K562 (cell line): ENCODE measurements around the gene MMP23B. TPM values are rescaled to one million over a fixed set of nuclear protein-coding genes. Genes with fewer than 3 reads are reported as not detected.
A peak's percentile ranks its signal among the peaks of the same experiment; 100 is the strongest.

ENCODE experiments used
- ATAC-seq: fragments of 200-7000 bp; cut with Tn5 transposase; 3 replicates; pipeline ENCODE4 v1.9.1; 2020; ENCODE audit warnings: moderate library complexity
- BruUV-seq: library from RNA; stranded (reverse); fragments of 400-500 nt; replicated peaks from 2 replicates; lab custom pipeline; 2021; lab: Mats Ljungman, UMichigan
- CTCF ChIA-PET: fragments of 300-600 bp; formaldehyde crosslinking; extraction: SDS; loops from one replicate; lab custom pipeline; 2021; ENCODE audit warnings: low intra/inter-chr PET ratio; lab: Yijun Ruan, JAX
- POLR2A ChIA-PET: fragments of 300-600, 350-650 bp; sonication (Branson Sonifier 250); formaldehyde crosslinking; extraction: SDS; loops from one replicate; lab custom pipeline; 2021; ENCODE audit warnings: antibody characterized with exemption, inconsistent platforms; lab: Yijun Ruan, JAX
- DNase-seq, 4 experiments: peaks; one replicate each; pipeline versions ENCODE4 v3.0.0 to v3.0.0-alpha.2; 2011 to 2018; ENCODE audit warnings: low spot score in 3 of 4, mixed read lengths in 3 of 4; ENCODE audit errors: extremely low read depth in 1 of 4
- FAIRE-seq: peaks from 2 replicates; lab custom pipeline; 2011; peaks lifted over from hg19 to GRCh38; lab: Jason Lieb, UNC
- H2AFZ ChIP-seq: 2 replicates; pipeline ENCODE4 v1.6.0; 2011; ENCODE audit warnings: low read depth, low read length, control low read depth, inconsistent platforms
- H3K27ac ChIP-seq: fragments of 200-600 bp; 3 replicates; pipeline ENCODE4 v1.8.0; 2011; ENCODE audit warnings: low read depth, mild to moderate bottlenecking, control low read depth, inconsistent platforms, low read length, moderate library complexity, mixed read lengths; ENCODE audit errors: extremely low read depth
- H3K27me3 ChIP-seq, 2 experiments: fragments of 300-600 bp in 1 of 2; 2 replicates in 1 of 2; 3 replicates in 1 of 2; pipeline versions ENCODE4 v1.6.0 to v1.8.0; 2011; ENCODE audit warnings: inconsistent platforms in 2 of 2, low read length in 2 of 2, mild to moderate bottlenecking in 1 of 2, mixed read lengths in 1 of 2, moderate library complexity in 1 of 2; ENCODE audit not compliant: control insufficient read depth in 2 of 2, insufficient read depth in 2 of 2
- H3K36me3 ChIP-seq: fragments of 300-600 bp; 3 replicates; pipeline ENCODE4 v1.8.0; 2011; ENCODE audit warnings: mild to moderate bottlenecking, low read length, inconsistent platforms; ENCODE audit not compliant: control insufficient read depth, insufficient read depth
- H3K4me1 ChIP-seq, 2 experiments: fragments of 200-600 bp in 1 of 2; replicated peaks in 1 of 2; 2 replicates in 1 of 2; 3 replicates in 1 of 2; pipeline versions ENCODE4 v1.5.1 to v1.8.0; 2011; ENCODE audit warnings: inconsistent platforms in 2 of 2, low read length in 2 of 2, mild to moderate bottlenecking in 1 of 2, mixed read lengths in 1 of 2, moderate library complexity in 1 of 2; ENCODE audit not compliant: control insufficient read depth in 2 of 2, insufficient read depth in 2 of 2
- H3K4me2 ChIP-seq: 2 replicates; pipeline ENCODE4 v1.6.1; 2011; ENCODE audit warnings: low read length, control low read depth, inconsistent platforms, mixed read lengths; ENCODE audit not compliant: insufficient read depth
- H3K4me3 ChIP-seq: fragments of 200-600 bp; sonication (generic), shearing (Covaris generic); 2 replicates; pipeline ENCODE4 v1.5.1; 2016; ENCODE audit warnings: control low read depth, inconsistent platforms
- H3K79me2 ChIP-seq: fragments of 200-600 bp; 3 replicates; pipeline ENCODE4 v1.8.0; 2011; ENCODE audit warnings: low read length, inconsistent platforms; ENCODE audit not compliant: control insufficient read depth, insufficient read depth
- H3K9ac ChIP-seq, 2 experiments: 2 replicates each; pipeline versions ENCODE4 v1.6.0 to v1.6.1; 2011; ENCODE audit warnings: low read depth in 2 of 2, low read length in 2 of 2, control low read depth in 1 of 2, inconsistent platforms in 1 of 2, mild to moderate bottlenecking in 1 of 2, mixed read lengths in 1 of 2; ENCODE audit not compliant: insufficient read depth in 1 of 2
- H3K9me1 ChIP-seq: one replicate; pipeline ENCODE4 v1.6.0; 2011; ENCODE audit warnings: inconsistent platforms, mild to moderate bottlenecking, low read length, moderate library complexity; ENCODE audit not compliant: control insufficient read depth, insufficient read depth
- H3K9me3 ChIP-seq: replicated peaks from 2 replicates; pipeline ENCODE4 v1.5.1; 2011; ENCODE audit warnings: low read depth, low read length, inconsistent platforms; ENCODE audit not compliant: control insufficient read depth, insufficient read depth
- H4K20me1 ChIP-seq: replicated peaks from 2 replicates; pipeline ENCODE4 v1.6.1; 2011; ENCODE audit warnings: low read length, inconsistent platforms, mixed read lengths; ENCODE audit not compliant: control insufficient read depth, insufficient read depth
- MXI1 ChIP-seq: IDR thresholded peaks from 2 replicates; pipeline ENCODE4 v1.6.1; 2011; ENCODE audit warnings: low read depth, mild to moderate bottlenecking, improper control_type of control experiment, low read length
- MYBL2 ChIP-seq, 2 experiments: fragments of 450-650 bp in 1 of 2; sonication (generic) in 1 of 2; formaldehyde crosslinking in 1 of 2; IDR thresholded peaks; 2 replicates each; pipeline versions ENCODE4 v1.6.1 to v1.8.1; 2017 to 2022; ENCODE audit warnings: borderline replicate concordance in 1 of 2, inconsistent platforms in 1 of 2, low read depth in 1 of 2, mild to moderate bottlenecking in 1 of 2, missing genetic modification reagents in 1 of 2, moderate library complexity in 1 of 2
- NCOA4 ChIP-seq: fragments of 450-650 bp; IDR thresholded peaks from 2 replicates; pipeline ENCODE4 v1.6.1; 2018; ENCODE audit warnings: mild to moderate bottlenecking; ENCODE audit not compliant: partially characterized antibody
- PATZ1 ChIP-seq: fragments of 250-450 bp; sonication (Bioruptor Pico); IDR thresholded peaks from 2 replicates; pipeline ENCODE4 v1.5.0; 2020; ENCODE audit warnings: mild to moderate bottlenecking, borderline replicate concordance
- PHF21A ChIP-seq: fragments of 450-650 bp; IDR thresholded peaks from 2 replicates; pipeline ENCODE4 v1.6.1; 2017; ENCODE audit warnings: low read depth, borderline replicate concordance
- SIX5 ChIP-seq, 2 experiments: IDR thresholded peaks; 2 replicates each; pipeline ENCODE4 v1.6.1; 2011; ENCODE audit warnings: low read length in 2 of 2, borderline replicate concordance in 1 of 2, low read depth in 1 of 2, mild to moderate bottlenecking in 1 of 2, moderate library complexity in 1 of 2; ENCODE audit not compliant: insufficient read depth in 1 of 2
- SRF ChIP-seq, 2 experiments: fragments of 250-450, 450-650 bp in 1 of 2; sonication (Bioruptor Pico) in 1 of 2; sonication (generic) in 1 of 2; formaldehyde crosslinking; IDR thresholded peaks; 2 replicates each; pipeline versions ENCODE4 v1.5.0 to v1.5.1; 2020 to 2022; ENCODE audit warnings: mild to moderate bottlenecking in 1 of 2, missing genetic modification reagents in 1 of 2
- TCF3 ChIP-seq: sonication (generic); formaldehyde crosslinking; IDR thresholded peaks from 2 replicates; pipeline ENCODE4 v1.4.0; 2020; ENCODE audit warnings: mild to moderate bottlenecking, missing genetic modification reagents
- THRA ChIP-seq: fragments of 450-650 bp; IDR thresholded peaks from 2 replicates; pipeline ENCODE4 v1.6.1; 2017; ENCODE audit warnings: mild to moderate bottlenecking, moderate library complexity
- WGBS: fragments of 100-300 bp; shearing (Covaris generic); methylation state at CpG from one replicate; pipeline ENCODE4 v1.1.6; 2016; ENCODE audit warnings: low coverage, mixed read lengths; ENCODE audit not compliant: insufficient coverage; ENCODE audit errors: missing lambda C conversion rate; 5-methylcytosine and 5-hydroxymethylcytosine counted together
- in situ Hi-C: fragments of 300-500 bp; cut with MboI; formaldehyde crosslinking; loops from 4 replicates; pipeline ENCODE4 v1.15.0; 2018; ENCODE audit warnings: inconsistent platforms, mixed read lengths
- intact Hi-C: fragments of 100-400 bp; cut with micrococcal nuclease; formaldehyde crosslinking; loops from 2 replicates; pipeline ENCODE4 v1.14.2; 2022
- polyA plus RNA-seq, 8 experiments: library from polyadenylated mRNA; depleted of rRNA in 4 of 8; stranded (reverse) in 5 of 8; unstranded in 3 of 8; fragments of >200 nt; fragmentation: Nextera tagmentation in 2 of 8; fragmentation: Illumina TruSeq in 1 of 8; extraction: Ambion mirVana in 2 of 8; extraction: Trizol in 1 of 8; gene quantifications; 2 replicates each; pipeline versions ENCODE4 v1.2.1 to v1.2.3, GENCODE V29; 2011 to 2014; ENCODE audit warnings: inconsistent platforms in 1 of 8, missing spikeins in 1 of 8
- total RNA-seq, 7 experiments: library from RNA; depleted of rRNA in 6 of 7; stranded (reverse); fragments of >200 nt in 6 of 7; fragmentation: Illumina TruSeq in 2 of 7; extraction: Trizol in 2 of 7; gene quantifications; 2 replicates each; pipeline versions ENCODE4 v1.2.1 to v1.2.3, GENCODE V29; 2011 to 2021; ENCODE audit warnings: low replicate concordance in 1 of 7

Gene MMP23B
- total and polyA plus RNA-seq, 9 of the 15 experiments (the other 6 are each of a cell fraction or from before 2014, with no cell fraction given), result 0.28 to 1.2 (median 0.41) TPM; not detected in 5

- CTCF ChIA-PET, result no interaction called here
- Histone ChIP-seq H3K9ac (0 out of 4 replicates have a peak overlapping the region, but pooled peaks of 1 of the 2 experiments have one; percentile 75), H3K27ac (no peak overlapping the region), H3K36me3 (no peaks in the 10 kb centered on the region), H2AFZ (no peak overlapping the region)
- no TSS peak for BruUV-seq
- POLR2A ChIA-PET, result interaction anchor here (0.6 to 0.9 kb wide), 4 partner anchors 10 to 95 kb away, joined by 3 to 4 read pairs (median 3); no protein-coding TSS in a partner anchor
- no peak for FAIRE-seq
- no peak for DNase-seq
- 17% methylated on average over 23 of the region's 23 CpGs for WGBS
- intact Hi-C loops, result no loop called here
- no peak for TF ChIP-seq PHF21A
- no peak for TF ChIP-seq NCOA4
- no peak for TF ChIP-seq MXI1
- TF ChIP-seq, all 486 proteins: peak for 0
- in situ Hi-C loops, result no loop called here
- 0 out of 2 replicates have a peak overlapping the region, but pooled peaks have one; percentile 6 for H3K4me2 ChIP-seq
- no peaks in the 10 kb centered on the region for H3K9me3 ChIP-seq
- H3K9me1 ChIP-seq, result no peaks in the 10 kb centered on the region
- no peak overlapping the region for H3K4me3 ChIP-seq
- no peaks in the 10 kb centered on the region for H4K20me1 ChIP-seq
- H3K27me3 ChIP-seq, result peaks cover 11 to 22% of the 10 kb centered on the region in 2 experiments; a peak in 4 of 5 replicates
- peaks cover 4 to 18% of the 10 kb centered on the region in 2 experiments; a peak in 4 of 5 replicates for H3K4me1 ChIP-seq
- no peak for ATAC-seq
- H3K79me2 ChIP-seq, result no peaks in the 10 kb centered on the region
Observed at GRCh38 chr1:1583347-1584010, 48.5 kb upstream of the MMP23B start.

GRCh38 chr1:1591452-1591851 is 40.5 kb upstream of the MMP23B start:
- Histone ChIP-seq H3K27me3 (no peaks in the 10 kb centered on the region), H3K9me3 (peaks cover 2% of the 10 kb centered on the region; the same call in 1 of the 2 replicates), H3K4me2 (no peak overlapping the region), H3K27ac (no peak overlapping the region), H4K20me1 (no peaks in the 10 kb centered on the region), H3K4me1 (peaks cover 0 to 22% of the 10 kb centered on the region in 2 experiments; a peak in 2 of 5 replicates), H3K9ac (no peak overlapping the region), H3K4me3 (no peak overlapping the region), H3K36me3 (no peaks in the 10 kb centered on the region), H3K9me1 (no peaks in the 10 kb centered on the region), H2AFZ (peak overlapping the region; percentile 47), H3K79me2 (no peaks in the 10 kb centered on the region)
- DNase-seq (no peak), ATAC-seq (no peak), FAIRE-seq (no peak)
- POLR2A ChIA-PET, result interaction anchor here (0.6 to 1.2 kb wide), 5 partner anchors 13 to 319 kb away, joined by 3 to 4 read pairs (median 3); no protein-coding TSS in a partner anchor
- peak in 1 of 2 experiments; percentile 49; a peak in 1 of 4 replicates for TF ChIP-seq SRF (CRISPR knock-in tag; IDR thresholded peaks at IDR 0.05)
- TF ChIP-seq TCF3, result no peak
- no peak for TF ChIP-seq THRA
- no peak for TF ChIP-seq SIX5 (IDR thresholded peaks at IDR 0.05; ENCODE audit: borderline replicate concordance in 1 of 2, insufficient read depth in 1 of 2, low read depth in 1 of 2, low read length in 2 of 2)
- TF ChIP-seq MYBL2 (IDR thresholded peaks at IDR 0.05; ENCODE audit: low read depth), result no peak
- no peak for TF ChIP-seq MYBL2 (CRISPR knock-in tag; IDR thresholded peaks at IDR 0.05; ENCODE audit: borderline replicate concordance)
- TF ChIP-seq PATZ1 (CRISPR knock-in tag), result no peak
- WGBS, result 69% methylated on average over 11 of the region's 13 CpGs
- in situ Hi-C loops (no loop called here), intact Hi-C loops (no loop called here)
- CTCF ChIA-PET, result no interaction called here
- no TSS peak for BruUV-seq
